ENCODE data around the gene KAZN. TPM values are rescaled to one million over a fixed set of nuclear protein-coding genes. Genes with fewer than 3 reads are reported as not detected.

The KAZN gene
- total and polyA plus RNA-seq, 10 donors, result 20.0 to 245 (median 144) TPM

GRCh38 chr1:15013767-15014166 lies 415.3 kb downstream of the KAZN start:
- Histone ChIP-seq H3K4me3 (no peak overlapping the region), H3K9me3 (no peaks in the 10 kb centered on the region), H3K27me3 (replicated peaks in 1 of 7) (no peaks in the 10 kb centered on the region), H3K27ac (peak overlapping the region in 6 of 8 donors; percentile 22 to 86 (median 82)), H3K36me3 (no peaks in the 10 kb centered on the region), H3K4me1 (peaks cover 5 to 94% (median 44%) of the 10 kb centered on the region in 6 donors)
- 57 to 84% (median 73%) methylated on average over 8 of the region's 8 CpGs for WGBS, 5 donors
- intact Hi-C loops (cut with DNase I; ENCODE audit: low total_unique reads), result no loop called here
- TF ChIP-seq CTCF (IDR thresholded peaks at IDR 0.05 in 8 of 11, conservative IDR thresholded peaks at IDR 0.05 in 3 of 11) (no peak), POLR2A (IDR thresholded peaks at IDR 0.05) (no peak), POLR2AphosphoS5 (IDR thresholded peaks at IDR 0.05) (no peak)
- no peak for DNase-seq

GRCh38 chr1:15014516-15014915 lies 416.0 kb downstream of the KAZN start:
- H3K27me3 ChIP-seq (replicated peaks in 1 of 7), result no peaks in the 10 kb centered on the region
- no peaks in the 10 kb centered on the region for H3K9me3 ChIP-seq
- WGBS, 5 donors, result 57 to 85% (median 72%) methylated on average over 10 of the region's 10 CpGs
- intact Hi-C loops (cut with DNase I; ENCODE audit: low total_unique reads), result no loop called here
- no peaks in the 10 kb centered on the region for H3K36me3 ChIP-seq
- no peak overlapping the region for H3K4me3 ChIP-seq
- H3K4me1 ChIP-seq, result peaks cover 5 to 94% (median 41%) of the 10 kb centered on the region in 6 donors
- TF ChIP-seq POLR2A (IDR thresholded peaks at IDR 0.05) (no peak), POLR2AphosphoS5 (IDR thresholded peaks at IDR 0.05) (peak; percentile 21 to 46 (median 40))
- H3K27ac ChIP-seq, result peak overlapping the region in 7 of 8 donors; percentile 64 to 86 (median 81)
- DNase-seq, result no peak

- DNase-seq, result no peak
- Histone ChIP-seq H3K4me1 (peaks cover 7 to 99% (median 51%) of the 10 kb centered on the region in 6 donors), H3K27ac (peak overlapping the region; percentile 35 to 86 (median 77)), H3K4me3 (no peak overlapping the region), H3K9me3 (no peaks in the 10 kb centered on the region), H3K36me3 (no peaks in the 10 kb centered on the region), H3K27me3 (replicated peaks in 1 of 7) (no peaks in the 10 kb centered on the region)
- 50 to 72% (median 61%) methylated on average over 9 of the region's 9 CpGs for WGBS, 5 donors
- intact Hi-C loops (cut with DNase I; ENCODE audit: low total_unique reads), result no loop called here
- no peak for TF ChIP-seq POLR2A (IDR thresholded peaks at IDR 0.05)
- TF ChIP-seq CTCF (IDR thresholded peaks at IDR 0.05 in 8 of 11, conservative IDR thresholded peaks at IDR 0.05 in 3 of 11), result no peak
Observed at GRCh38 chr1:15016001-15016400, 417.5 kb downstream of the KAZN start.

GRCh38 chr1:15016526-15016925 lies 418.0 kb downstream of the KAZN start:
- DNase-seq, result no peak
- H3K27me3 ChIP-seq (replicated peaks in 1 of 7), result no peaks in the 10 kb centered on the region
- TF ChIP-seq POLR2AphosphoS5 (IDR thresholded peaks at IDR 0.05) (peak; percentile 29 to 85 (median 67)), CTCF (IDR thresholded peaks at IDR 0.05 in 8 of 11, conservative IDR thresholded peaks at IDR 0.05 in 3 of 11) (no peak)
- 52 to 70% (median 60%) methylated on average over 9 to 10 of the region's 10 CpGs for WGBS, 5 donors
- no peaks in the 10 kb centered on the region for H3K36me3 ChIP-seq
- H3K4me1 ChIP-seq, result peaks cover 9 to 98% (median 52%) of the 10 kb centered on the region in 6 donors
- H3K9me3 ChIP-seq, result no peaks in the 10 kb centered on the region
- peak overlapping the region in 7 of 8 donors; percentile 64 to 86 (median 81) for H3K27ac ChIP-seq
- H3K4me3 ChIP-seq, result no peak overlapping the region
- intact Hi-C loops (cut with DNase I; ENCODE audit: low total_unique reads), result no loop called here

- no peak for TF ChIP-seq POLR2AphosphoS5 (IDR thresholded peaks at IDR 0.05)
- TF ChIP-seq POLR2A (IDR thresholded peaks at IDR 0.05), result no peak
- no peak for TF ChIP-seq CTCF (IDR thresholded peaks at IDR 0.05 in 8 of 11, conservative IDR thresholded peaks at IDR 0.05 in 3 of 11)
- Histone ChIP-seq H3K4me3 (no peak overlapping the region), H3K27me3 (replicated peaks in 1 of 7) (no peaks in the 10 kb centered on the region), H3K27ac (peak overlapping the region; percentile 54 to 86 (median 77)), H3K4me1 (peaks cover 13 to 98% (median 50%) of the 10 kb centered on the region in 6 donors), H3K9me3 (no peaks in the 10 kb centered on the region), H3K36me3 (no peaks in the 10 kb centered on the region)
- WGBS, 5 donors, result 71 to 79% (median 74%) methylated on average over 7 of the region's 7 CpGs
- intact Hi-C loops (cut with DNase I; ENCODE audit: low total_unique reads), result no loop called here
- no peak for DNase-seq
Observed at GRCh38 chr1:15017120-15017519, 418.6 kb downstream of the KAZN start.
